PFSK-1 (cell line): ENCODE results near the gene ADGRB2.

Source experiments
- FOXP2 ChIP-seq: optimal IDR thresholded peaks from 2 replicates; pipeline ENCODE3; 2011; ENCODE audit warnings: borderline replicate concordance, control low read depth, inconsistent platforms; ENCODE audit not compliant: insufficient read depth; ENCODE audit errors: extremely low read length, extremely low read depth
- POLR2AphosphoS5 ChIP-seq: IDR thresholded peaks from 2 replicates; pipeline ENCODE4 v1.6.1; 2012; ENCODE audit warnings: low read depth, mild to moderate bottlenecking, control low read depth, low read length, moderate library complexity
- REST ChIP-seq, 2 experiments: IDR thresholded peaks; 2 replicates each; pipeline versions ENCODE4 v1.6.1 to v1.8.0; 2011 to 2012; ENCODE audit warnings: low read depth in 2 of 2, low read length in 2 of 2, control low read depth in 1 of 2, inconsistent platforms in 1 of 2, mild to moderate bottlenecking in 1 of 2, moderate library complexity in 1 of 2; ENCODE audit not compliant: insufficient read depth in 1 of 2
- SIN3A ChIP-seq: IDR thresholded peaks from 2 replicates; pipeline ENCODE4 v1.6.1; 2012; ENCODE audit warnings: mild to moderate bottlenecking, low read length, moderate library complexity, borderline replicate concordance; ENCODE audit not compliant: insufficient read depth
- TAF1 ChIP-seq: IDR thresholded peaks from 2 replicates; pipeline ENCODE4 v1.6.1; 2012; ENCODE audit warnings: low read length, control low read depth, borderline replicate concordance; ENCODE audit not compliant: insufficient read depth

The ADGRB2 gene

GRCh38 chr1:31799196-31799894 lies 35.2 kb upstream of the ADGRB2 start:
- TF ChIP-seq TAF1 (no peak), SIN3A (no peak), REST (IDR thresholded peaks at IDR 0.05; ENCODE audit: insufficient read depth in 1 of 2, low read depth in 2 of 2, low read length in 2 of 2) (no peak), POLR2AphosphoS5 (no peak), FOXP2 (no peak)

GRCh38 chr1:31798433-31799195 lies 34.5 kb upstream of the ADGRB2 start:
- TF ChIP-seq FOXP2 = no peak
- TF ChIP-seq SIN3A = no peak
- no peak for TF ChIP-seq POLR2AphosphoS5
- TF ChIP-seq REST (IDR thresholded peaks at IDR 0.05; ENCODE audit: insufficient read depth in 1 of 2, low read depth in 2 of 2, low read length in 2 of 2) = no peak
- no peak for TF ChIP-seq TAF1

GRCh38 chr1:31798086-31798432 lies 33.9 kb upstream of the ADGRB2 start:
- TF ChIP-seq SIN3A (no peak), POLR2AphosphoS5 (no peak), TAF1 (no peak), FOXP2 (no peak), REST (IDR thresholded peaks at IDR 0.05; ENCODE audit: insufficient read depth in 1 of 2, low read depth in 2 of 2, low read length in 2 of 2) (no peak)

- no peak for TF ChIP-seq TAF1
- TF ChIP-seq SIN3A = no peak
- TF ChIP-seq POLR2AphosphoS5 = no peak
- TF ChIP-seq REST (IDR thresholded peaks at IDR 0.05; ENCODE audit: insufficient read depth in 1 of 2, low read depth in 2 of 2, low read length in 2 of 2) = no peak
- TF ChIP-seq FOXP2 = no peak
Observed at GRCh38 chr1:31797216-31797615, 33.1 kb upstream of the ADGRB2 start.

GRCh38 chr1:31796707-31797106 lies 32.6 kb upstream of the ADGRB2 start:
- no peak for TF ChIP-seq REST (IDR thresholded peaks at IDR 0.05; ENCODE audit: insufficient read depth in 1 of 2, low read depth in 2 of 2, low read length in 2 of 2)
